ENCODE results near the gene ITPR1.
A peak's percentile ranks its signal among the peaks of the same experiment; 100 is the strongest.

Gene ITPR1

DNA sequence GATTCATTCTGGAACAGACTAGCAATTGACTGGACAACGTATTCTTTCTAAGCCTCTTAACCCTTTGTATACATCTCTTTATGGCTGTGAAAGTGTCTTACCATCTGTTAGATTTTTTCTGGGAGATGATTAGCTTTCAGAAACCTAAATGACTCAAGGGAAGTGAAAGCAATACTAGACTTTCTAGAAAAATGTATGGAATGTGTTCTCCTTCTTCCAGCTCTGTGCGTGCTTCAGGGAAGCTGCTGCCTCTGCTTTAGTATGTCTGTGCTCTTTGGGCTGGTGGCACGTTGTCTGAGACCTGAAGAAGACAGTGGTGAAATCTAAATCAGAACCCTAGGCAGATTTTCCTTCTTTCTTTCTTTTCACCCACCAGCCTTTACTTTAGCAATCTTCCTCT lies 89.5 kb downstream of the ITPR1 start:
- DNase-seq (ENCODE audit: extremely low read depth, low read depth), result no peak
- TF ChIP-seq, protein P1, sequence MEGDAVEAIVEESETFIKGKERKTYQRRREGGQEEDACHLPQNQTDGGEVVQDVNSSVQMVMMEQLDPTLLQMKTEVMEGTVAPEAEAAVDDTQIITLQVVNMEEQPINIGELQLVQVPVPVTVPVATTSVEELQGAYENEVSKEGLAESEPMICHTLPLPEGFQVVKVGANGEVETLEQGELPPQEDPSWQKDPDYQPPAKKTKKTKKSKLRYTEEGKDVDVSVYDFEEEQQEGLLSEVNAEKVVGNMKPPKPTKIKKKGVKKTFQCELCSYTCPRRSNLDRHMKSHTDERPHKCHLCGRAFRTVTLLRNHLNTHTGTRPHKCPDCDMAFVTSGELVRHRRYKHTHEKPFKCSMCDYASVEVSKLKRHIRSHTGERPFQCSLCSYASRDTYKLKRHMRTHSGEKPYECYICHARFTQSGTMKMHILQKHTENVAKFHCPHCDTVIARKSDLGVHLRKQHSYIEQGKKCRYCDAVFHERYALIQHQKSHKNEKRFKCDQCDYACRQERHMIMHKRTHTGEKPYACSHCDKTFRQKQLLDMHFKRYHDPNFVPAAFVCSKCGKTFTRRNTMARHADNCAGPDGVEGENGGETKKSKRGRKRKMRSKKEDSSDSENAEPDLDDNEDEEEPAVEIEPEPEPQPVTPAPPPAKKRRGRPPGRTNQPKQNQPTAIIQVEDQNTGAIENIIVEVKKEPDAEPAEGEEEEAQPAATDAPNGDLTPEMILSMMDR (IDR thresholded peaks at IDR 0.05; ENCODE audit: low read depth, low read length), result no peak

DNA sequence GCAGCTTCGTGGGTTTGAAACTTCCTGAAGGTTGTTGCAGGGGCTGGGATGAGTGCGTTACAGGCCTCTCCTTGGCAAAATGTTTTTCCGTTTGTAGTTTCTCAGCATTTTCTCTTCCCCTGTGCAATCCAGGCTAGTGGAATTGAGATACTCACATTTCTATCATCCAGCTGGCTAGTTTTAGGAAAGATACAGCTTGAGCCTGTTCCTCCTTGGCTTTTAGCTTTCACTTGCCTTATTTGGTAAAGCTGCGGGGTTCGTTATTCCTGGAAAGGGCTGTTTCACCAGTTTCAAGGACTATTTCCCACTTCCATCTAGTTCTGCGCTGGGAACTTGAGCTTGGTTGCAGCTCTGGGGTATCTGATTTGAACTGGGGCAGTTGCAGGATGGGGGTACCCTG lies 90.3 kb downstream of the ITPR1 start:
- DNase-seq (ENCODE audit: extremely low read depth, low read depth), result no peak
- TF ChIP-seq, protein P1 (IDR thresholded peaks at IDR 0.05; ENCODE audit: low read depth, low read length), result no peak

DNA sequence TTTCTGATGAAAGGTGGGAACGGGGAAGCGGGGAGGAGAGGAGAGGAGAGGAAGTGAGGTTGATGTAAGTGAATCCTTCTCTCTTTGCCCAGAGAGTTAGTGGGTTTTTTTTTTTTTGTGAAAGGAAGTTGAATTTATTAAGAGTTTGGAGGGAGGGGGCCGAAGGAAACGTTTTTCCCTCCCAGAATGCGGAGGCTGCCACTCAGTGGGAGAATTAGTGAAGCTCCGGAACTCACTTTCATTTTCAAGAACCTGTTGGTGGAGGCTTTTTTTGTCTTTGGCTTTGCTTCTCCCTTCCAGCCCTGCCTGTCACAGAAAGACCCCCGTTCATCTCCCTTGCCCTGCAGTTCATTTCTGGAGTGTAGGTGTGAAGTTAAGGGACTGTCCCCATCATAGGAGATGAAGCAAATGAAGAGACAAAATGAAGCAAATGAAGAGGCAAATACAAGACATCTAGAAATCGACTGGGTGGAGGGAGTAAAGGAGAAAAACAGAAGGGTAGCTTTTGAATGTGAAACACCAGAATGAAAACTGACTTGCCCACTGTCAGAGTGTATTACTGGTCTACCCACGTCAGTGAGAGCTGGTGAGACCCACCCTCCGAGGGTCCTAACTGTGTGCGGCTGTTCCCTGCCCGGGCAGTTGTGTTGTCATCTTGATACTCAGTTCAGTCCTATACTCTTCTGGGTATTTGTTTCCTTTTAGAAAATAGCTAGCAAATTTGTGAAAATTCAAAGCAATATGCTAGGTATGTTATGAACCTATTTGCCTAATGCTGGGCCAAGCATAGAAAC lies 91.5 kb downstream of the ITPR1 start:
- TF ChIP-seq, protein P1 (IDR thresholded peaks at IDR 0.05; ENCODE audit: low read depth, low read length), result peak; percentile 7
- DNase-seq (ENCODE audit: extremely low read depth, low read depth), result no peak

DNA sequence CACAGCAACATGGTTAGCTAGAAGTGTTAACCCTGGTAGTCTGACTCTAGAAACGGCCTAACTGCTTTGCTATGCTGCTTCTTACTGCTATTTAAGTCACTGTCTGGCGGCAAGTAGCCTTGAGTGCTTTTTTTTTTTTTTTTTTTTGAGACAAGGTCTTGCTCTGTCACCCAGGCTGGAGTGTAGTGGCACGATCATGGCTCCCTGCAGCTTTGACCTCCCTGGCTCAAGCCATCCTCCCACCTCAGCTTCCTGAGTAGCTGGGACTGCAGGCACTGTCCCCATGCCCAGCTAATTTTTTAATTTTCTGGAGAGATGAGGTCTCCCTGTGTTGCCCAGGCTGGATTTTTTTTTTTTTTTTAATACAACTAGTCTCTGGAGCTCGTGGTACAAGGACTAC lies 93.2 kb downstream of the ITPR1 start:
- no peak for DNase-seq (ENCODE audit: extremely low read depth, low read depth)
- TF ChIP-seq, protein P1 (IDR thresholded peaks at IDR 0.05; ENCODE audit: low read depth, low read length), result no peak

DNA sequence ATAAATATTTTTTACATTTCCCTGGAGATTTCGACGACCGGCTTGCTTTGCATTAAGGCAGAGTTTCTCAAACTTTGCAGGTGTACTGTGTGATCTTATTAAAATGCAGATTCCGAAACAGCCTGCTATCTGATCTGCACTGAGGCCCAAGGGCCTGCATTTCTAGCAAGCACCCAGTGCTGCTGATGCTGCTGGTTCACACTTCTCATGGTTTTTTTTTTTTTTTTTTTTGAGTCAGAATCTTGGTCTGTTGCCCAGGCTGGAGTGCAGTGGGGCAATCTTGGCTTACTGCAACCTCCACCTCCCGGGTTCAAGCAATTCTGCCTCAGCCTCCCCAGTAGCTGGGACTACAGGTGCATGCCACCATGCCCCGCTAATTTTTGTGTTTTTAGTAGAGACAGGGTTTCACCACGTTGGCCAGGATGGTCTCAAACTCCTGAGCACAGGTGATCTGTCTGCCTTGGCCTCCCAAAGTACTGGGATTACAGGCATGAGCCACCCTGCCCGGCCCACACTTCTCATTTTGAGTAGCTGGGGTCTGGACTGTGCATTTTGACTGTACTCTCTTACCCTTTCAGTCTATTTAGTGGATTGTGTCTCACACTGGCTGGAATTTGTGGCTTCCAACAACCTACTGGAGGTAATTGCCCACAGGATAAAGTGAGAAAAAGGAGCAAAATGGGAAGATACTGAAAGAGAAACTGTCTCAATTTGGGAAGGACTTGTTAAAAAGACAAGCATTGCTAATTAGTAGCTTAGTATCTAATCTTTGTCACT lies 94.1 kb downstream of the ITPR1 start:
- DNase-seq (ENCODE audit: extremely low read depth, low read depth), result no peak
- TF ChIP-seq, protein P1 (IDR thresholded peaks at IDR 0.05; ENCODE audit: low read depth, low read length), result no peak

DNA sequence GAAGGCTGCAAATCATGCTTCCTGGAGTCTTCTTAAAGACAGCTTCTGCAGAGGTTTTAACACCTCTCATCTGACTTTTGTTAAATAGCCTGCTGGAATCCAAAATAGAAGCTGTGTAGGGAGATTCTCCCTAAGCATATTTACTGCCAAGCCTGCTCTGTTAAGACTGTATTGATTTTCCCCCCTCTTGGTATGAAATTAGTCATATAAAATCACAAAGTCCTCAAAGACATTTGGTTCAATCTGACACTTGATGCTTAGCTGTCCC lies 94.6 kb downstream of the ITPR1 start:
- no peak for DNase-seq (ENCODE audit: extremely low read depth, low read depth)

DNA sequence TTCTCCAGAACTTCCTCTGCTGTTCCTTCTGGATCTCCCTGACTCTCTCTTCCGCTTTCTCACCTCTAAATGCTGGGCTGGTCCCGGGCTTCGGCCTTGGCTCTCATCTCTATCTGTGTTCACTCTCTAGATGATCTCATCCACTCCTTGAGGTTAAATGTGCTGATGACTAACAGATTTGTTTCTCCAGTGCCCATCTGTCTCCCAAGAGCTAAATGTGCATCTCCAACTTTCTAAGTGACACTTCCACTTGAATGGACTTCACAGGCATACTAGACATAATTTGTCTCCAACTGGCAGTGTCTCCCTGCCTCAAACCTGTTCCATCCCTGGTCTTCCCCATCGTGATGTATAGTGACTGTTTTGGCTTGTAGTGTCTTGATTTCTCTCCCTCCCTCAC lies 95.3 kb downstream of the ITPR1 start:
- no peak for DNase-seq (ENCODE audit: extremely low read depth, low read depth)

More for the DNA sequence above, 94.6 kb downstream of the ITPR1 start:
- TF ChIP-seq, protein P1 (IDR thresholded peaks at IDR 0.05; ENCODE audit: low read depth, low read length), result no peak

More for the DNA sequence above, 95.3 kb downstream of the ITPR1 start:
- TF ChIP-seq, protein P1 (IDR thresholded peaks at IDR 0.05; ENCODE audit: low read depth, low read length), result no peak
